ENCODE data around the gene AGBL1. TPM values are rescaled to one million over a fixed set of nuclear protein-coding genes. Genes with fewer than 3 reads are reported as not detected.

The AGBL1 gene
- total and polyA plus RNA-seq, 2 experiments from 2014 or later = 0.03 TPM; not detected in 1

DNA sequence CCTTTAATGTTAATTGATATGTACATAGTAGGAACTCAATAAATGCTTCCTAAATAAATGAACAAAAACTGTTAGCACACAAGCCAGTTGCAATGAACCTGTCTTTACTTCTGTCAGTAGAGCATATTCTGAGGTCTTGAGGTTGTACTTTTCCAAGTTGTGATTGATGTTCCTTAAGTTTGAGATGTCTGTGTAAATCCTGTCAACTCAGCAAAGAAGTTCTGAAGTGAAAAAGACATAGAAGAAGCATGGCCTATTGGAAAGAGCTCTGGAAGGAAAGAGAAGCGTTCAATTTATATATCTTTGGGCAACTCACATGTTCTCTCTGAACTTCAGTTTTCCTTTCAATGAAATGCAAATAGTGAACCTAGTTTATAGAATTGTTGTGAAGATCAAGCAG lies 269.9 kb downstream of the AGBL1 start:
- no peaks in the 10 kb centered on the region for H3K27me3 ChIP-seq (ENCODE audit: insufficient read depth)
- no peaks in the 10 kb centered on the region for H3K79me2 ChIP-seq (replicated peaks; ENCODE audit: insufficient read depth)
- H3K36me3 ChIP-seq (ENCODE audit: insufficient read depth) = no peaks in the 10 kb centered on the region
- Mint-ChIP-seq H3K36me3 (ENCODE audit: low read depth) (no peaks in the 10 kb centered on the region), H3K9me3 (no peaks in the 10 kb centered on the region), H3K27me3 (ENCODE audit: insufficient read depth, low read depth, poor library complexity) (peaks cover 1% of the 10 kb centered on the region), H3K4me3 (no peak overlapping the region), H3K27ac (no peak overlapping the region), H3K4me1 (peaks cover 7% of the 10 kb centered on the region; the same call in 1 of the 3 replicates)
- H3K4me1 ChIP-seq (ENCODE audit: insufficient read depth) = no peaks in the 10 kb centered on the region; the same call in 1 of the 2 replicates
- H2AFZ ChIP-seq = no peak overlapping the region
- H3K27ac ChIP-seq (ENCODE audit: low read depth) = no peak overlapping the region
- no peak for DNase-seq (ENCODE audit: low spot score)
- no peak overlapping the region for H3K4me3 ChIP-seq
- H3K4me2 ChIP-seq = no peak overlapping the region
- H4K20me1 ChIP-seq (replicated peaks; ENCODE audit: insufficient read depth) = no peaks in the 10 kb centered on the region
- no peaks in the 10 kb centered on the region for H3F3A ChIP-seq (replicated peaks; ENCODE audit: low read depth)
- no peak for ATAC-seq
- TF ChIP-seq EZH2 (IDR thresholded peaks at IDR 0.05; ENCODE audit: low read depth, unreplicated experiment) = no peak
- no peak for TF ChIP-seq CREB1 (CRISPR knock-in tag; IDR thresholded peaks at IDR 0.05; ENCODE audit: low read depth)
- TF ChIP-seq ZNF331 (CRISPR knock-in tag; IDR thresholded peaks at IDR 0.05; ENCODE audit: low read depth) = no peak
- TF ChIP-seq JUNB (IDR thresholded peaks at IDR 0.05; ENCODE audit: unreplicated experiment) = no peak
- H3K9me2 ChIP-seq (ENCODE audit: insufficient read depth) = peaks cover 23% of the 10 kb centered on the region

DNA sequence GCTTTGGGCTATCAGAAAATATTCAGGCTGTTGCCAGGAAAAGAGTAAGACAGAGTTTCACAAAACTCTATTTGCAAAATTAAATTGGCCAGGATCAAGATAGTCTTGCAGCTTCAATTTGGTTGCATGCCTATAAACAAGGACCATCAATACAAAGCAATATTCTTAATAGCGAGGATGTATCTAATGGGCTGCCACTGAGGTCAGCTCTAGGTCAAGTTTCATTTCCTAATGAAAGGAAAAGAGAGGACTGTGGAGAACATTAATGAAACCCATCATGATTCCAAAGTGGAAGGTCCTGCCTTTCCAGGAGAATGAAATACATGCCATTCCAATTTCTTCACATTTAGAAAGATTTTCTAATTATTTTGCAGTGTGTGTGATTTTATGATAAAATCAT lies 273.5 kb downstream of the AGBL1 start:
- Histone ChIP-seq H3K79me2 (replicated peaks; ENCODE audit: insufficient read depth) (no peaks in the 10 kb centered on the region), H3K36me3 (ENCODE audit: insufficient read depth) (no peaks in the 10 kb centered on the region), H3F3A (replicated peaks; ENCODE audit: low read depth) (no peaks in the 10 kb centered on the region), H4K20me1 (replicated peaks; ENCODE audit: insufficient read depth) (no peaks in the 10 kb centered on the region), H3K27ac (ENCODE audit: low read depth) (no peak overlapping the region), H3K4me1 (ENCODE audit: insufficient read depth) (no peaks in the 10 kb centered on the region), H3K9me2 (ENCODE audit: insufficient read depth) (peaks cover 23% of the 10 kb centered on the region), H3K27me3 (ENCODE audit: insufficient read depth) (no peaks in the 10 kb centered on the region), H2AFZ (no peak overlapping the region), H3K4me2 (no peak overlapping the region), H3K4me3 (no peak overlapping the region)
- Mint-ChIP-seq H3K36me3 (ENCODE audit: low read depth) (no peaks in the 10 kb centered on the region), H3K4me1 (peaks cover under 1% of the 10 kb centered on the region; the same call in 1 of the 3 replicates), H3K4me3 (no peak overlapping the region), H3K27ac (no peak overlapping the region), H3K27me3 (ENCODE audit: insufficient read depth, low read depth, poor library complexity) (peaks cover 1% of the 10 kb centered on the region), H3K9me3 (no peaks in the 10 kb centered on the region)
- DNase-seq (ENCODE audit: low spot score) (no peak), ATAC-seq (no peak)
- TF ChIP-seq ZNF114 (CRISPR knock-in tag; IDR thresholded peaks at IDR 0.05) (no peak), EZH2 (IDR thresholded peaks at IDR 0.05; ENCODE audit: low read depth, unreplicated experiment) (no peak), ZNF331 (CRISPR knock-in tag; IDR thresholded peaks at IDR 0.05; ENCODE audit: low read depth) (no peak), STAT1 (IDR thresholded peaks at IDR 0.05; ENCODE audit: unreplicated experiment) (no peak), EZH2phosphoT487 (IDR thresholded peaks at IDR 0.05; ENCODE audit: unreplicated experiment) (no peak), POLR2AphosphoS5 (IDR thresholded peaks at IDR 0.05; ENCODE audit: low read depth) (no peak), CREB1 (CRISPR knock-in tag; IDR thresholded peaks at IDR 0.05; ENCODE audit: low read depth) (no peak), JUNB (IDR thresholded peaks at IDR 0.05; ENCODE audit: unreplicated experiment) (no peak)
- TF ChIP-seq, protein P1, sequence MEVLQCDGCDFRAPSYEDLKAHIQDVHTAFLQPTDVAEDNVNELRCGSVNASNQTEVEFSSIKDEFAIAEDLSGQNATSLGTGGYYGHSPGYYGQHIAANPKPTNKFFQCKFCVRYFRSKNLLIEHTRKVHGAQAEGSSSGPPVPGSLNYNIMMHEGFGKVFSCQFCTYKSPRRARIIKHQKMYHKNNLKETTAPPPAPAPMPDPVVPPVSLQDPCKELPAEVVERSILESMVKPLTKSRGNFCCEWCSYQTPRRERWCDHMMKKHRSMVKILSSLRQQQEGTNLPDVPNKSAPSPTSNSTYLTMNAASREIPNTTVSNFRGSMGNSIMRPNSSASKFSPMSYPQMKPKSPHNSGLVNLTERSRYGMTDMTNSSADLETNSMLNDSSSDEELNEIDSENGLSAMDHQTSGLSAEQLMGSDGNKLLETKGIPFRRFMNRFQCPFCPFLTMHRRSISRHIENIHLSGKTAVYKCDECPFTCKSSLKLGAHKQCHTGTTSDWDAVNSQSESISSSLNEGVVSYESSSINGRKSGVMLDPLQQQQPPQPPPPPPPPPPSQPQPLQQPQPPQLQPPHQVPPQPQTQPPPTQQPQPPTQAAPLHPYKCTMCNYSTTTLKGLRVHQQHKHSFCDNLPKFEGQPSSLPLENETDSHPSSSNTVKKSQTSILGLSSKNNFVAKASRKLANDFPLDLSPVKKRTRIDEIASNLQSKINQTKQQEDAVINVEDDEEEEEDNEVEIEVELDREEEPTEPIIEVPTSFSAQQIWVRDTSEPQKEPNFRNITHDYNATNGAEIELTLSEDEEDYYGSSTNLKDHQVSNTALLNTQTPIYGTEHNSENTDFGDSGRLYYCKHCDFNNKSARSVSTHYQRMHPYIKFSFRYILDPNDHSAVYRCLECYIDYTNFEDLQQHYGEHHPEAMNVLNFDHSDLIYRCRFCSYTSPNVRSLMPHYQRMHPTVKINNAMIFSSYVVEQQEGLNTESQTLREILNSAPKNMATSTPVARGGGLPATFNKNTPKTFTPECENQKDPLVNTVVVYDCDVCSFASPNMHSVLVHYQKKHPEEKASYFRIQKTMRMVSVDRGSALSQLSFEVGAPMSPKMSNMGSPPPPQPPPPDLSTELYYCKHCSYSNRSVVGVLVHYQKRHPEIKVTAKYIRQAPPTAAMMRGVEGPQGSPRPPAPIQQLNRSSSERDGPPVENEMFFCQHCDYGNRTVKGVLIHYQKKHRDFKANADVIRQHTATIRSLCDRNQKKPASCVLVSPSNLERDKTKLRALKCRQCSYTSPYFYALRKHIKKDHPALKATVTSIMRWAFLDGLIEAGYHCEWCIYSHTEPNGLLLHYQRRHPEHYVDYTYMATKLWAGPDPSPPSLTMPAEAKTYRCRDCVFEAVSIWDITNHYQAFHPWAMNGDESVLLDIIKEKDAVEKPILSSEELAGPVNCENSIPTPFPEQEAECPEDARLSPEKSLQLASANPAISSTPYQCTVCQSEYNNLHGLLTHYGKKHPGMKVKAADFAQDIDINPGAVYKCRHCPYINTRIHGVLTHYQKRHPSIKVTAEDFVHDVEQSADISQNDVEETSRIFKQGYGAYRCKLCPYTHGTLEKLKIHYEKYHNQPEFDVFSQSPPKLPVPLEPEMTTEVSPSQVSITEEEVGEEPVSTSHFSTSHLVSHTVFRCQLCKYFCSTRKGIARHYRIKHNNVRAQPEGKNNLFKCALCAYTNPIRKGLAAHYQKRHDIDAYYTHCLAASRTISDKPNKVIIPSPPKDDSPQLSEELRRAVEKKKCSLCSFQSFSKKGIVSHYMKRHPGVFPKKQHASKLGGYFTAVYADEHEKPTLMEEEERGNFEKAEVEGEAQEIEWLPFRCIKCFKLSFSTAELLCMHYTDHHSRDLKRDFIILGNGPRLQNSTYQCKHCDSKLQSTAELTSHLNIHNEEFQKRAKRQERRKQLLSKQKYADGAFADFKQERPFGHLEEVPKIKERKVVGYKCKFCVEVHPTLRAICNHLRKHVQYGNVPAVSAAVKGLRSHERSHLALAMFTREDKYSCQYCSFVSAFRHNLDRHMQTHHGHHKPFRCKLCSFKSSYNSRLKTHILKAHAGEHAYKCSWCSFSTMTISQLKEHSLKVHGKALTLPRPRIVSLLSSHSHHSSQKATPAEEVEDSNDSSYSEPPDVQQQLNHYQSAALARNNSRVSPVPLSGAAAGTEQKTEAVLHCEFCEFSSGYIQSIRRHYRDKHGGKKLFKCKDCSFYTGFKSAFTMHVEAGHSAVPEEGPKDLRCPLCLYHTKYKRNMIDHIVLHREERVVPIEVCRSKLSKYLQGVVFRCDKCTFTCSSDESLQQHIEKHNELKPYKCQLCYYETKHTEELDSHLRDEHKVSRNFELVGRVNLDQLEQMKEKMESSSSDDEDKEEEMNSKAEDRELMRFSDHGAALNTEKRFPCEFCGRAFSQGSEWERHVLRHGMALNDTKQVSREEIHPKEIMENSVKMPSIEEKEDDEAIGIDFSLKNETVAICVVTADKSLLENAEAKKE (CRISPR knock-in tag; IDR thresholded peaks at IDR 0.05) = no peak
- TF ChIP-seq, protein P2, sequence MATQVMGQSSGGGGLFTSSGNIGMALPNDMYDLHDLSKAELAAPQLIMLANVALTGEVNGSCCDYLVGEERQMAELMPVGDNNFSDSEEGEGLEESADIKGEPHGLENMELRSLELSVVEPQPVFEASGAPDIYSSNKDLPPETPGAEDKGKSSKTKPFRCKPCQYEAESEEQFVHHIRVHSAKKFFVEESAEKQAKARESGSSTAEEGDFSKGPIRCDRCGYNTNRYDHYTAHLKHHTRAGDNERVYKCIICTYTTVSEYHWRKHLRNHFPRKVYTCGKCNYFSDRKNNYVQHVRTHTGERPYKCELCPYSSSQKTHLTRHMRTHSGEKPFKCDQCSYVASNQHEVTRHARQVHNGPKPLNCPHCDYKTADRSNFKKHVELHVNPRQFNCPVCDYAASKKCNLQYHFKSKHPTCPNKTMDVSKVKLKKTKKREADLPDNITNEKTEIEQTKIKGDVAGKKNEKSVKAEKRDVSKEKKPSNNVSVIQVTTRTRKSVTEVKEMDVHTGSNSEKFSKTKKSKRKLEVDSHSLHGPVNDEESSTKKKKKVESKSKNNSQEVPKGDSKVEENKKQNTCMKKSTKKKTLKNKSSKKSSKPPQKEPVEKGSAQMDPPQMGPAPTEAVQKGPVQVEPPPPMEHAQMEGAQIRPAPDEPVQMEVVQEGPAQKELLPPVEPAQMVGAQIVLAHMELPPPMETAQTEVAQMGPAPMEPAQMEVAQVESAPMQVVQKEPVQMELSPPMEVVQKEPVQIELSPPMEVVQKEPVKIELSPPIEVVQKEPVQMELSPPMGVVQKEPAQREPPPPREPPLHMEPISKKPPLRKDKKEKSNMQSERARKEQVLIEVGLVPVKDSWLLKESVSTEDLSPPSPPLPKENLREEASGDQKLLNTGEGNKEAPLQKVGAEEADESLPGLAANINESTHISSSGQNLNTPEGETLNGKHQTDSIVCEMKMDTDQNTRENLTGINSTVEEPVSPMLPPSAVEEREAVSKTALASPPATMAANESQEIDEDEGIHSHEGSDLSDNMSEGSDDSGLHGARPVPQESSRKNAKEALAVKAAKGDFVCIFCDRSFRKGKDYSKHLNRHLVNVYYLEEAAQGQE (IDR thresholded peaks at IDR 0.05; ENCODE audit: unreplicated experiment) = no peak
- TF ChIP-seq, protein P3, sequence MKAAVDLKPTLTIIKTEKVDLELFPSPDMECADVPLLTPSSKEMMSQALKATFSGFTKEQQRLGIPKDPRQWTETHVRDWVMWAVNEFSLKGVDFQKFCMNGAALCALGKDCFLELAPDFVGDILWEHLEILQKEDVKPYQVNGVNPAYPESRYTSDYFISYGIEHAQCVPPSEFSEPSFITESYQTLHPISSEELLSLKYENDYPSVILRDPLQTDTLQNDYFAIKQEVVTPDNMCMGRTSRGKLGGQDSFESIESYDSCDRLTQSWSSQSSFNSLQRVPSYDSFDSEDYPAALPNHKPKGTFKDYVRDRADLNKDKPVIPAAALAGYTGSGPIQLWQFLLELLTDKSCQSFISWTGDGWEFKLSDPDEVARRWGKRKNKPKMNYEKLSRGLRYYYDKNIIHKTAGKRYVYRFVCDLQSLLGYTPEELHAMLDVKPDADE (IDR thresholded peaks at IDR 0.05) = no peak

Measured in GM23338 (cell line).